Natural killer cell (primary cell): ENCODE data around the gene TBC1D4. TPM values are rescaled to one million over a fixed set of nuclear protein-coding genes. Genes with fewer than 3 reads are reported as not detected.

Experiments used
- ATAC-seq, 3 donors: fragments of 150-1000 bp in 2 of 3; fragments of 200-7000 bp in 1 of 3; cut with Tn5 transposase; 1 replicate in 1 of 3; 2 replicates in 2 of 3; pipeline ENCODE4 v1.10.0; 2021; ENCODE audit warnings: mild to moderate bottlenecking in 2 of 3, moderate library complexity in 2 of 3
- DNase-seq, 2 donors: peaks; one replicate each; pipeline versions ENCODE4 v3.0.0 to v3.0.0-alpha.2; 2013 to 2021; ENCODE audit warnings: mixed read lengths in 1 of 2
- H3K27ac ChIP-seq: one replicate; pipeline ENCODE4 v1.5.1; 2013; ENCODE audit warnings: mild to moderate bottlenecking, low read length
- H3K27me3 ChIP-seq: one replicate; pipeline ENCODE4 v1.6.1; 2013; ENCODE audit warnings: low read length; ENCODE audit not compliant: control insufficient read depth, insufficient read depth
- H3K36me3 ChIP-seq: one replicate; pipeline ENCODE4 v1.6.1; 2013; ENCODE audit warnings: low read length; ENCODE audit not compliant: control insufficient read depth, insufficient read depth
- H3K4me1 ChIP-seq: one replicate; pipeline ENCODE4 v1.6.1; 2013; ENCODE audit warnings: low read length; ENCODE audit not compliant: control insufficient read depth, insufficient read depth
- H3K4me3 ChIP-seq: one replicate; pipeline ENCODE4 v1.5.1; 2013; ENCODE audit warnings: low read length
- H3K9me3 ChIP-seq: one replicate; pipeline ENCODE4 v1.6.1; 2013; ENCODE audit warnings: low read length; ENCODE audit not compliant: control insufficient read depth, insufficient read depth
- H3K27ac Mint-ChIP-seq, 2 donors: one replicate each; pipeline ENCODE4 v1.8.0; 2022; ENCODE audit warnings: mild to moderate bottlenecking in 2 of 2, mixed read lengths in 2 of 2, moderate library complexity in 1 of 2
- H3K27me3 Mint-ChIP-seq, 2 donors: one replicate each; pipeline ENCODE4 v1.8.0; 2022; ENCODE audit warnings: low read depth in 2 of 2, mixed read lengths in 2 of 2
- H3K36me3 Mint-ChIP-seq: one replicate; pipeline ENCODE4 v1.8.0; 2022; ENCODE audit warnings: mixed read lengths
- H3K4me1 Mint-ChIP-seq, 2 donors: one replicate each; pipeline ENCODE4 v1.8.0; 2022; ENCODE audit warnings: mixed read lengths in 2 of 2
- H3K4me3 Mint-ChIP-seq: one replicate; pipeline ENCODE4 v1.8.0; 2022; ENCODE audit warnings: mild to moderate bottlenecking, moderate library complexity, mixed read lengths
- H3K9me3 Mint-ChIP-seq, 2 donors: one replicate each; pipeline ENCODE4 v1.8.0; 2022; ENCODE audit warnings: mixed read lengths in 2 of 2
- CTCF ChIP-seq: fragments of 200-600 bp; IDR thresholded peaks from one replicate; pipeline ENCODE4 v1.8.0; 2022; ENCODE audit warnings: antibody characterized with exemption
- WGBS: methylation state at CpG from one replicate; pipeline ENCODE4 v1.1.7; 2013; ENCODE audit warnings: missing lambda C conversion rate; ENCODE audit not compliant: insufficient coverage; 5-methylcytosine and 5-hydroxymethylcytosine counted together
- intact Hi-C: fragments of 100-400 bp; cut with micrococcal nuclease; formaldehyde crosslinking; loops from one replicate; pipeline ENCODE4 v1.14.2; 2022
- total RNA-seq, 4 donors: library from RNA; stranded (reverse); fragments of 120-200 nt in 1 of 4; gene quantifications; one replicate each; pipeline versions ENCODE4 v1.2.3 to v1.2.4, GENCODE V29; 2013 to 2022

Gene TBC1D4
- total RNA-seq, 3 donors from 2014 or later (not counting 1 experiment from before 2014, with no cell fraction given) = 0.54 to 5.1 (median 3.7) TPM

GRCh38 chr13:75468602-75469001, 13.4 kb downstream of the TBC1D4 start:
- Histone ChIP-seq H3K4me1 (no peaks in the 10 kb centered on the region), H3K27ac (no peak overlapping the region), H3K4me3 (no peak overlapping the region), H3K9me3 (no peaks in the 10 kb centered on the region), H3K36me3 (no peaks in the 10 kb centered on the region), H3K27me3 (no peaks in the 10 kb centered on the region)
- ATAC-seq (no peak), DNase-seq (no peak)
- no peak overlapping the region for H3K4me3 Mint-ChIP-seq
- no peaks in the 10 kb centered on the region for H3K27me3 Mint-ChIP-seq
- WGBS = 88% methylated on average over 4 of the region's 5 CpGs
- H3K4me1 Mint-ChIP-seq = no peaks in the 10 kb centered on the region
- no peaks in the 10 kb centered on the region for H3K36me3 Mint-ChIP-seq
- no peak overlapping the region for H3K27ac Mint-ChIP-seq
- no peaks in the 10 kb centered on the region for H3K9me3 Mint-ChIP-seq
- TF ChIP-seq CTCF = no peak
- intact Hi-C loops = no loop called here

- WGBS = 88% methylated on average over 1 of the region's 1 CpG
- H3K27ac Mint-ChIP-seq = no peak overlapping the region
- no peak for DNase-seq
Measured at GRCh38 chr13:75468098-75468497, 13.9 kb downstream of the TBC1D4 start.

GRCh38 chr13:75467040-75467728, 14.8 kb downstream of the TBC1D4 start:
- no peaks in the 10 kb centered on the region for H3K36me3 Mint-ChIP-seq
- H3K4me1 Mint-ChIP-seq = no peaks in the 10 kb centered on the region
- H3K9me3 ChIP-seq = no peaks in the 10 kb centered on the region
- no peaks in the 10 kb centered on the region for H3K4me1 ChIP-seq
- ATAC-seq = no peak
- no peak overlapping the region for H3K27ac Mint-ChIP-seq
- no peaks in the 10 kb centered on the region for H3K9me3 Mint-ChIP-seq
- no peak overlapping the region for H3K4me3 Mint-ChIP-seq
- H3K27ac ChIP-seq = no peak overlapping the region
- no peak for TF ChIP-seq CTCF
- no peaks in the 10 kb centered on the region for H3K27me3 ChIP-seq
- no peak overlapping the region for H3K4me3 ChIP-seq
- intact Hi-C loops = no loop called here
- H3K36me3 ChIP-seq = no peaks in the 10 kb centered on the region
- whole genome bisulfite sequencing = 60% methylated on average over 1 of the region's 3 CpGs
- no peak for DNase-seq
- H3K27me3 Mint-ChIP-seq = no peaks in the 10 kb centered on the region

More at GRCh38 chr13:75468098-75468497, 13.9 kb downstream of the TBC1D4 start:
- no peak for ATAC-seq
- H3K27me3 ChIP-seq = no peaks in the 10 kb centered on the region
- TF ChIP-seq CTCF = no peak
- no peaks in the 10 kb centered on the region for H3K4me1 Mint-ChIP-seq
- H3K9me3 Mint-ChIP-seq = no peaks in the 10 kb centered on the region
- H3K36me3 ChIP-seq = no peaks in the 10 kb centered on the region
- H3K9me3 ChIP-seq = no peaks in the 10 kb centered on the region
- H3K4me3 Mint-ChIP-seq = no peak overlapping the region
- H3K4me3 ChIP-seq = no peak overlapping the region
- no peak overlapping the region for H3K27ac ChIP-seq
- no peaks in the 10 kb centered on the region for H3K36me3 Mint-ChIP-seq
- intact Hi-C loops = no loop called here
- no peaks in the 10 kb centered on the region for H3K4me1 ChIP-seq
- H3K27me3 Mint-ChIP-seq = no peaks in the 10 kb centered on the region

GRCh38 chr13:75465236-75465635, 16.7 kb downstream of the TBC1D4 start:
- Mint-ChIP-seq H3K27ac (no peak overlapping the region), H3K9me3 (no peaks in the 10 kb centered on the region), H3K4me3 (no peak overlapping the region), H3K4me1 (no peaks in the 10 kb centered on the region), H3K27me3 (no peaks in the 10 kb centered on the region), H3K36me3 (no peaks in the 10 kb centered on the region)
- H3K36me3 ChIP-seq = no peaks in the 10 kb centered on the region
- no peaks in the 10 kb centered on the region for H3K4me1 ChIP-seq
- H3K27ac ChIP-seq = no peak overlapping the region
- DNase-seq (no peak), ATAC-seq (no peak)
- no peaks in the 10 kb centered on the region for H3K27me3 ChIP-seq
- H3K9me3 ChIP-seq = no peaks in the 10 kb centered on the region
- 85% methylated on average over 1 of the region's 1 CpG for WGBS
- no peak for TF ChIP-seq CTCF
- intact Hi-C loops = no loop called here
- H3K4me3 ChIP-seq = no peak overlapping the region
